GM12878 (cell line): ENCODE results near the gene HPS5. TPM values are rescaled to one million over a fixed set of nuclear protein-coding genes. Genes with fewer than 3 reads are reported as not detected.
A peak's percentile ranks its signal among the peaks of the same experiment; 100 is the strongest.

Experiments
- ATAC-seq: fragments of 200-7000 bp; cut with Tn5 transposase; 3 replicates; pipeline ENCODE4 v1.9.1; 2020; ENCODE audit warnings: mild to moderate bottlenecking, moderate library complexity
- Bru-seq: library from RNA; stranded (reverse); fragments of 400-500 nt; gene quantifications from one replicate; lab custom pipeline; 2021; lab: Mats Ljungman, UMichigan
- BruChase-seq, 2 experiments: library from RNA; stranded (reverse); fragments of 400-500 nt; gene quantifications; one replicate each; lab custom pipeline; 2021; lab: Mats Ljungman, UMichigan
- BruUV-seq: library from RNA; stranded (reverse); fragments of 400-500 nt; replicated peaks from 2 replicates; lab custom pipeline; 2021; lab: Mats Ljungman, UMichigan
- CTCF ChIA-PET: fragments of 300-600 bp; sonication (Branson Sonifier 250); formaldehyde crosslinking; extraction: SDS; loops from one replicate; lab custom pipeline; 2021; ENCODE audit warnings: inconsistent platforms; lab: Yijun Ruan, JAX
- POLR2A ChIA-PET: fragments of 350-600 bp; formaldehyde crosslinking; extraction: SDS; loops from one replicate; lab custom pipeline; 2021; ENCODE audit warnings: inconsistent platforms; lab: Charles Lee
- RAD21 ChIA-PET: fragments of 300-600 bp; sonication (Branson Sonifier 250); formaldehyde crosslinking; loops from one replicate; lab custom pipeline; 2023; ENCODE audit warnings: antibody characterized with exemption; ENCODE audit not compliant: unreplicated experiment; lab: Charles Lee
- SMC1A ChIA-PET: fragments of 300-600 bp; sonication (Branson Sonifier 250); formaldehyde crosslinking; loops from one replicate; lab custom pipeline; 2023; ENCODE audit not compliant: unreplicated experiment, uncharacterized antibody; lab: Charles Lee
- DNase-seq: peaks from one replicate; pipeline ENCODE4 v3.0.0-alpha.2; 2011; ENCODE audit warnings: low read depth, low spot score
- FAIRE-seq: peaks from 3 replicates; lab custom pipeline; 2011; peaks lifted over from hg19 to GRCh38; lab: Jason Lieb, UNC
- H2AFZ ChIP-seq: 2 replicates; pipeline ENCODE4 v1.6.0; 2011; ENCODE audit warnings: low read depth, low read length, control low read depth; ENCODE audit not compliant: control insufficient read depth
- H3K27ac ChIP-seq: 2 replicates; pipeline ENCODE4 v1.5.1; 2011; ENCODE audit warnings: control low read depth; ENCODE audit not compliant: control insufficient read depth, insufficient read depth
- H3K27me3 ChIP-seq, 2 experiments: replicated peaks in 1 of 2; 2 replicates each; pipeline versions ENCODE4 v1.6.0 to v1.6.1; 2011; ENCODE audit warnings: low read length in 1 of 2; ENCODE audit not compliant: control insufficient read depth in 2 of 2, insufficient read depth in 2 of 2
- H3K36me3 ChIP-seq, 2 experiments: 2 replicates each; pipeline ENCODE4 v1.5.1; 2011; ENCODE audit warnings: low read length in 1 of 2; ENCODE audit not compliant: control insufficient read depth in 2 of 2, insufficient read depth in 2 of 2
- H3K4me1 ChIP-seq: 2 replicates; pipeline ENCODE4 v1.6.1; 2011; ENCODE audit warnings: mild to moderate bottlenecking, low read length, moderate library complexity, mixed read lengths; ENCODE audit not compliant: control insufficient read depth, insufficient read depth
- H3K4me2 ChIP-seq: 2 replicates; pipeline ENCODE4 v1.6.0; 2011; ENCODE audit warnings: control low read depth; ENCODE audit not compliant: control insufficient read depth, insufficient read depth
- H3K4me3 ChIP-seq: fragments of 200-600 bp; sonication (generic); 2 replicates; pipeline ENCODE4 v1.5.1; 2016
- H3K79me2 ChIP-seq: 2 replicates; pipeline ENCODE4 v1.6.0; 2011; ENCODE audit warnings: low read length; ENCODE audit not compliant: control insufficient read depth, insufficient read depth
- H3K9ac ChIP-seq: 2 replicates; pipeline ENCODE4 v1.8.0; 2011; ENCODE audit warnings: low read length, control low read depth, mixed read lengths; ENCODE audit not compliant: control insufficient read depth, insufficient read depth
- H3K9me3 ChIP-seq: replicated peaks from 3 replicates; pipeline ENCODE4 v1.5.1; 2011; ENCODE audit warnings: mild to moderate bottlenecking, low read length; ENCODE audit not compliant: control insufficient read depth, insufficient read depth
- H4K20me1 ChIP-seq: 2 replicates; pipeline ENCODE4 v1.6.0; 2011; ENCODE audit not compliant: control insufficient read depth, insufficient read depth
- ATF7 ChIP-seq: fragments of 450-650 bp; IDR thresholded peaks from 2 replicates; pipeline ENCODE4 v1.6.1; 2016; ENCODE audit warnings: low read depth, mild to moderate bottlenecking
- CHD4 ChIP-seq: fragments of 200-600 bp; sonication (generic); IDR thresholded peaks from 2 replicates; pipeline ENCODE4 v1.6.1; 2016; ENCODE audit warnings: mild to moderate bottlenecking
- EED ChIP-seq: sonication (generic); IDR thresholded peaks from 2 replicates; pipeline ENCODE4 v1.6.1; 2016; ENCODE audit warnings: antibody characterized with exemption, low read depth
- HDAC6 ChIP-seq: fragments of 200-600 bp; sonication (generic); IDR thresholded peaks from one replicate; pipeline ENCODE4 v1.8.0; 2017; ENCODE audit warnings: antibody characterized with exemption; ENCODE audit not compliant: unreplicated experiment
- JUNB ChIP-seq: IDR thresholded peaks from 2 replicates; pipeline ENCODE4 v1.6.1; 2016; ENCODE audit warnings: antibody characterized with exemption, mild to moderate bottlenecking
- MEF2A ChIP-seq: IDR thresholded peaks from 2 replicates; pipeline ENCODE4 v1.6.1; 2011; ENCODE audit warnings: low read depth, mild to moderate bottlenecking, low read length, moderate library complexity; ENCODE audit not compliant: insufficient read depth
- RBBP5 ChIP-seq: fragments of 200-600 bp; sonication (generic); conservative IDR thresholded peaks from 2 replicates; pipeline ENCODE4 v1.6.1; 2016
- SIN3A ChIP-seq: IDR thresholded peaks from 2 replicates; pipeline ENCODE4 v1.6.1; 2012; ENCODE audit warnings: low read depth, low read length, improper control_type of control experiment
- TARDBP ChIP-seq: IDR thresholded peaks from 2 replicates; pipeline ENCODE4 v1.6.1; 2016; ENCODE audit warnings: borderline replicate concordance
- WGBS: methylation state at CpG from one replicate; pipeline ENCODE4 v1.1.6; 2016; ENCODE audit warnings: low lambda C conversion rate; ENCODE audit not compliant: insufficient replicate concordance, insufficient coverage; ENCODE audit errors: missing lambda C conversion rate; 5-methylcytosine and 5-hydroxymethylcytosine counted together
- in situ Hi-C: fragments of 300-500 bp; cut with MboI; formaldehyde crosslinking; loops from 9 replicates; pipeline ENCODE4 v1.14.3; 2018; ENCODE audit warnings: mixed read lengths
- intact Hi-C: fragments of 100-400 bp; cut with micrococcal nuclease; formaldehyde crosslinking; loops from one replicate; pipeline ENCODE4 v1.14.2; 2022; ENCODE audit not compliant: unreplicated experiment
- long read RNA-seq, 2 experiments: library from polyadenylated mRNA; unstranded; transcript quantifications; one replicate each; pipeline ENCODE4 v2.0.0, GENCODE V29; 2019 to 2020
- polyA minus RNA-seq, 3 experiments: library from RNA; depleted of rRNA, polyadenylated mRNA; stranded (reverse); fragments of >200 nt; gene quantifications; 2 replicates each; pipeline ENCODE4 v1.2.3, GENCODE V29; 2011
- polyA plus RNA-seq, 11 experiments: library from polyadenylated mRNA; depleted of rRNA in 4 of 11; unstranded in 6 of 11; stranded (reverse) in 5 of 11; fragments of >200 nt; fragmentation: Nextera tagmentation in 4 of 11; fragmentation: Illumina TruSeq in 1 of 11; extraction: Ambion mirVana in 4 of 11; extraction: Trizol in 1 of 11; gene quantifications; 1 replicate in 1 of 11; 2 replicates in 10 of 11; pipeline versions ENCODE4 v1.2.1 to v1.2.3, GENCODE V29; 2011 to 2016; ENCODE audit warnings: inconsistent platforms in 2 of 11, missing spikeins in 2 of 11, low read depth in 1 of 11
- total RNA-seq, 4 experiments: library from RNA; depleted of rRNA in 3 of 4; stranded (reverse); fragments of >200 nt in 3 of 4; fragmentation: Illumina TruSeq in 1 of 4; extraction: Trizol in 1 of 4; gene quantifications; 2 replicates each; pipeline versions ENCODE4 v1.2.1 to v1.2.3, GENCODE V29; 2013 to 2021
- TF ChIP-seq, protein P1 (sequence below): fragments of 450-650 bp; IDR thresholded peaks from 2 replicates; pipeline ENCODE4 v1.6.1; 2016; ENCODE audit warnings: mild to moderate bottlenecking
- TF ChIP-seq, protein P2 (sequence below): IDR thresholded peaks from 2 replicates; pipeline ENCODE4 v1.6.1; 2011; ENCODE audit warnings: low read depth, low read length, improper control_type of control experiment, borderline replicate concordance

The HPS5 gene, protein sequence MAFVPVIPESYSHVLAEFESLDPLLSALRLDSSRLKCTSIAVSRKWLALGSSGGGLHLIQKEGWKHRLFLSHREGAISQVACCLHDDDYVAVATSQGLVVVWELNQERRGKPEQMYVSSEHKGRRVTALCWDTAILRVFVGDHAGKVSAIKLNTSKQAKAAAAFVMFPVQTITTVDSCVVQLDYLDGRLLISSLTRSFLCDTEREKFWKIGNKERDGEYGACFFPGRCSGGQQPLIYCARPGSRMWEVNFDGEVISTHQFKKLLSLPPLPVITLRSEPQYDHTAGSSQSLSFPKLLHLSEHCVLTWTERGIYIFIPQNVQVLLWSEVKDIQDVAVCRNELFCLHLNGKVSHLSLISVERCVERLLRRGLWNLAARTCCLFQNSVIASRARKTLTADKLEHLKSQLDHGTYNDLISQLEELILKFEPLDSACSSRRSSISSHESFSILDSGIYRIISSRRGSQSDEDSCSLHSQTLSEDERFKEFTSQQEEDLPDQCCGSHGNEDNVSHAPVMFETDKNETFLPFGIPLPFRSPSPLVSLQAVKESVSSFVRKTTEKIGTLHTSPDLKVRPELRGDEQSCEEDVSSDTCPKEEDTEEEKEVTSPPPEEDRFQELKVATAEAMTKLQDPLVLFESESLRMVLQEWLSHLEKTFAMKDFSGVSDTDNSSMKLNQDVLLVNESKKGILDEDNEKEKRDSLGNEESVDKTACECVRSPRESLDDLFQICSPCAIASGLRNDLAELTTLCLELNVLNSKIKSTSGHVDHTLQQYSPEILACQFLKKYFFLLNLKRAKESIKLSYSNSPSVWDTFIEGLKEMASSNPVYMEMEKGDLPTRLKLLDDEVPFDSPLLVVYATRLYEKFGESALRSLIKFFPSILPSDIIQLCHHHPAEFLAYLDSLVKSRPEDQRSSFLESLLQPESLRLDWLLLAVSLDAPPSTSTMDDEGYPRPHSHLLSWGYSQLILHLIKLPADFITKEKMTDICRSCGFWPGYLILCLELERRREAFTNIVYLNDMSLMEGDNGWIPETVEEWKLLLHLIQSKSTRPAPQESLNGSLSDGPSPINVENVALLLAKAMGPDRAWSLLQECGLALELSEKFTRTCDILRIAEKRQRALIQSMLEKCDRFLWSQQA
- total RNA-seq (2013; cell fraction: nucleolus; rRNA removed) = 64.7 and 65.5 TPM in 2 replicates
- total RNA-seq (2014; rRNA removed) = 32.6 and 39.6 TPM in 2 replicates
- total RNA-seq (2014; rRNA removed; fragmentation: Illumina TruSeq; extraction: Trizol) = 32.5 and 34.8 TPM in 2 replicates
- 23.6 and 24.5 TPM in 2 replicates for total RNA-seq (2021)
- polyA plus RNA-seq (2011; ENCODE audit: low read depth) = 8.7 TPM
- polyA plus RNA-seq (2011; rRNA removed) = 23.5 and 27.9 TPM in 2 replicates
- polyA plus RNA-seq (2011; cell fraction: cytosol; rRNA removed) = 9.3 and 10.8 TPM in 2 replicates
- 16.6 and 18.4 TPM in 2 replicates for polyA plus RNA-seq (2011; cell fraction: nucleus; rRNA removed)
- polyA plus RNA-seq (2012) = 10.7 and 12.9 TPM in 2 replicates
- polyA plus RNA-seq (2014; fragmentation: Illumina TruSeq; extraction: Trizol) = 23.3 and 24.1 TPM in 2 replicates
- polyA plus RNA-seq (2014; fragmentation: Nextera tagmentation; extraction: Ambion mirVana) = 10 to 100 TPM; 11.9 to 19.9 TPM
- polyA plus RNA-seq (2014; rRNA removed) = 14.8 and 22.1 TPM in 2 replicates
- polyA plus RNA-seq (2016; fragmentation: Nextera tagmentation; extraction: Ambion mirVana) = 10 to 100 TPM; 23.6 to 24.3 TPM
- polyA minus RNA-seq (2011; rRNA and poly(A)+ RNA removed) = 29.3 and 29.5 TPM in 2 replicates
- 8.7 and 10.2 TPM in 2 replicates for polyA minus RNA-seq (2011; cell fraction: cytosol; rRNA and poly(A)+ RNA removed)
- polyA minus RNA-seq (2011; cell fraction: nucleus; rRNA and poly(A)+ RNA removed) = 10.0 and 16.5 TPM in 2 replicates
- percentile 83 among the genes with signal in this experiment for Bru-seq, nascent RNA
- percentile 83 among the genes with signal in this experiment for BruChase-seq, experiment 1, labeled RNA remaining after a 6-hour chase
- BruChase-seq, experiment 2, labeled RNA remaining after a 2-hour chase = percentile 85 among the genes with signal in this experiment
- long read RNA-seq, experiment 1, full-length matches to known transcripts = 1 of 13 reads
- long read RNA-seq, experiment 1, partial matches to known transcripts = 8 of 13 reads
- long read RNA-seq, experiment 1, other reads (novel, unspliced or antisense) = 4 of 13 reads
- long read RNA-seq, experiment 2, partial matches to known transcripts = 67 of 99 reads
- long read RNA-seq, experiment 2, other reads (novel, unspliced or antisense) = 32 of 99 reads

DNA sequence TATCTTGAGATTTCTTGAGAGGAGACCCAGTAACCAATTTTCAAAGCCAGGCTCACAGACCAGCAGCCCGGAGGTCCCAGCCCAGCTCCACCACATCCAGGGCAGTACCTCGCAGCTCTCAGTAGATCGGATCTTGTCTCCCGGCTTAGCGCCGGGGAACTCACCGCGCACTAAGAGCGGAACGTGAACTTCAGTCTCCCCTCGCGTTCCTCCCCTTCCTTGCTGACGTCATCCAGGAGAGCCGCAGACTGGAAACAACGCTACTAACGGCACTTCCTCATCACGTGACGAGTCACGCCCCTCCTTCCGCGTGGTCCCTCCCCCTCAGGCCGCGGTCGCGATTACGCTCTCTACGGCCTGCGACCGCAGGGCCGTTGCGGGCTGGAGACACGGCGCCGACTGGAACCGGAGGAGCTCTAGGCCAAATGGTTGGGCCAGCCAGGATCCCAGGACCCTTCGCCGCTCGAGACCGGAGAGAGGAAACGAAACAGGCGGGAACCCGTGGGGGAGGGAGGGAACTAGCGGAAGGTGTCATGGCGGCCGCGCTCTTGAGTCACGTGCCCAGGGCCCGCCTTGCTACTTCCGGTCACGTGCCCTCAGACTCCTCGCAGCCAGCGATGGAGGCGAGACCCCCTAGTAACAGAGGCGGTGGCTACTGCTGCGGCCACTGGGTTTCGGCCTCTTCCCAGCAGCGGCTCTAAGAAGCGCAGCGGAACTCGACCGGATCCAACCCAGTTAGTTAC is at the start of gene HPS5, which contains the start of gene GTF2H1:
HPS5 (minus strand) TSS at position 172 of the 743 bp plus-strand sequence. CDS start 4,282 bp downstream, outside the sequence.
GTF2H1 (plus strand) TSS at position 599 of the 743 bp plus-strand sequence. CDS start 10,508 bp downstream, outside the sequence.
- in situ Hi-C loops = no loop called here
- ChIA-PET POLR2A (interaction anchor here (0.5 to 4.5 kb wide), 15 partner anchors 9 to 1243 kb away, joined by 3 to 59 read pairs (median 5); partner anchors contain the start of genes LDHA, SPTY2D1 and TSG101), CTCF (interaction anchor here (0.6 to 4.0 kb wide), 11 partner anchors 10 to 331 kb away, joined by 3 to 44 read pairs (median 4); partner anchors contain the start of gene LDHA), SMC1A (interaction anchor here (1.0 to 4.4 kb wide), 12 partner anchors 9 to 312 kb away, joined by 3 to 48 read pairs (median 10); partner anchors contain the start of genes LDHA, SAA2 and SPTY2D1), RAD21 (interaction anchor here (0.5 to 4.1 kb wide), 14 partner anchors 9 to 916 kb away, joined by 3 to 29 read pairs (median 3); partner anchors contain the start of genes LDHA and TSG101)
- 0 out of 2 replicates have a peak, but pooled peaks cover 2% of the 10 kb centered on the region for H3K4me1 ChIP-seq
- BruUV-seq = no TSS peak
- H3K4me3 ChIP-seq = peak within 1 kb of the TSS; percentile 95
- H2AFZ ChIP-seq = peak within 1 kb of the TSS; percentile 99
- no peaks in the 10 kb centered on the region for H4K20me1 ChIP-seq
- no peaks in the 10 kb centered on the region; a peak in 1 of 4 replicates for H3K36me3 ChIP-seq
- H3K27me3 ChIP-seq = no peaks in the 10 kb centered on the region
- ATAC-seq (peak; percentile 84), FAIRE-seq (peak; percentile 99), DNase-seq (peak; percentile 96)
- H3K79me2 ChIP-seq = peaks cover 96% of the 10 kb centered on the region
- H3K4me2 ChIP-seq = peak within 1 kb of the TSS; percentile 75
- H3K27ac ChIP-seq = peak within 1 kb of the TSS; percentile 100
- peak within 1 kb of the TSS; percentile 96 for H3K9ac ChIP-seq
- intact Hi-C loops = loop anchor here (1.0 to 10.0 kb wide), 4 partner anchors 72 to 313 kb away; partner anchors contain the start of genes LDHA, SPTY2D1 and TSG101
- under 1% methylated on average over 61 of the region's 61 CpGs for WGBS
- H3K9me3 ChIP-seq = no peaks in the 10 kb centered on the region
- 0 out of 2 replicates have a peak, but pooled peaks have one; percentile 70 for TF ChIP-seq RBBP5
- no peak for TF ChIP-seq CHD4
- TF ChIP-seq ATF7 = peak; percentile 99
- TF ChIP-seq TARDBP = peak; percentile 63; the same call in 1 of the 2 replicates
- no peak for TF ChIP-seq JUNB
- peak; percentile 55; the same call in 1 of the 2 replicates for TF ChIP-seq EED
- TF ChIP-seq, protein P1, sequence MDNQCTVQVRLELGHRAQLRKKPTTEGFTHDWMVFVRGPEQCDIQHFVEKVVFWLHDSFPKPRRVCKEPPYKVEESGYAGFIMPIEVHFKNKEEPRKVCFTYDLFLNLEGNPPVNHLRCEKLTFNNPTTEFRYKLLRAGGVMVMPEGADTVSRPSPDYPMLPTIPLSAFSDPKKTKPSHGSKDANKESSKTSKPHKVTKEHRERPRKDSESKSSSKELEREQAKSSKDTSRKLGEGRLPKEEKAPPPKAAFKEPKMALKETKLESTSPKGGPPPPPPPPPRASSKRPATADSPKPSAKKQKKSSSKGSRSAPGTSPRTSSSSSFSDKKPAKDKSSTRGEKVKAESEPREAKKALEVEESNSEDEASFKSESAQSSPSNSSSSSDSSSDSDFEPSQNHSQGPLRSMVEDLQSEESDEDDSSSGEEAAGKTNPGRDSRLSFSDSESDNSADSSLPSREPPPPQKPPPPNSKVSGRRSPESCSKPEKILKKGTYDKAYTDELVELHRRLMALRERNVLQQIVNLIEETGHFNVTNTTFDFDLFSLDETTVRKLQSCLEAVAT = peak; percentile 89
- TF ChIP-seq HDAC6 = no peak
- 0 out of 2 replicates have a peak, but pooled peaks have one; percentile 3 for TF ChIP-seq MEF2A
- TF ChIP-seq SIN3A = peak; percentile 81
- TF ChIP-seq, protein P2, sequence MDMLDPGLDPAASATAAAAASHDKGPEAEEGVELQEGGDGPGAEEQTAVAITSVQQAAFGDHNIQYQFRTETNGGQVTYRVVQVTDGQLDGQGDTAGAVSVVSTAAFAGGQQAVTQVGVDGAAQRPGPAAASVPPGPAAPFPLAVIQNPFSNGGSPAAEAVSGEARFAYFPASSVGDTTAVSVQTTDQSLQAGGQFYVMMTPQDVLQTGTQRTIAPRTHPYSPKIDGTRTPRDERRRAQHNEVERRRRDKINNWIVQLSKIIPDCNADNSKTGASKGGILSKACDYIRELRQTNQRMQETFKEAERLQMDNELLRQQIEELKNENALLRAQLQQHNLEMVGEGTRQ = peak; percentile 96
